CD4-positive, alpha-beta T cell treated with Interleukin-2 at 100 ng/mL for 4 hours (primary cell): Measurements from ENCODE around the gene ZMAT5.

Experiments
- DNase-seq: peaks from one replicate; pipeline ENCODE4 v3.0.0-alpha.2; 2020; ENCODE audit warnings: low spot score

The ZMAT5 gene

GRCh38 chr22:29683536-29683935 lies 83.3 kb downstream of the ZMAT5 start:
- DNase-seq: no peak
